Stimulated activated CD8-positive, alpha-beta memory T cell treated with anti-CD3 and anti-CD28 coated beads, Interleukin-12 subunit alpha, Interleukin-12 subunit beta, amount 100 ng/mL, for 1 hour (primary cell): ENCODE data around the gene C6orf163.

Source experiments
- DNase-seq: peaks from one replicate; pipeline ENCODE4 v3.0.0-alpha.2; 2020; ENCODE audit warnings: low read depth

Gene C6orf163

GRCh38 chr6:87357479-87358196 is 13.0 kb downstream of the C6orf163 start:
- no peak for DNase-seq

GRCh38 chr6:87364602-87365252 is 20.1 kb downstream of the C6orf163 start:
- no peak for DNase-seq

GRCh38 chr6:87366072-87366827 is 21.6 kb downstream of the C6orf163 start:
- no peak for DNase-seq

- no peak for DNase-seq
Observed at GRCh38 chr6:87366899-87367298, 22.3 kb downstream of the C6orf163 start.

GRCh38 chr6:87373377-87373776 is 28.8 kb downstream of the C6orf163 start:
- no peak for DNase-seq

- DNase-seq = no peak
Observed at GRCh38 chr6:87375315-87375714, 30.7 kb downstream of the C6orf163 start.

- DNase-seq = no peak
Observed at GRCh38 chr6:87376643-87377042, 32.0 kb downstream of the C6orf163 start.

- DNase-seq = no peak
Observed at GRCh38 chr6:87378947-87379346, 34.3 kb downstream of the C6orf163 start.

- DNase-seq = no peak
Observed at GRCh38 chr6:87382861-87383260, 38.2 kb downstream of the C6orf163 start.

- DNase-seq = no peak
Observed at GRCh38 chr6:87384038-87384437, 39.4 kb downstream of the C6orf163 start.

- no peak for DNase-seq
Observed at GRCh38 chr6:87384449-87384848, 39.8 kb downstream of the C6orf163 start.

- no peak for DNase-seq
Observed at GRCh38 chr6:87391334-87391733, 46.7 kb downstream of the C6orf163 start.

- no peak for DNase-seq
Observed at GRCh38 chr6:87393026-87393622, 48.5 kb downstream of the C6orf163 start.

GRCh38 chr6:87395431-87395830 is 50.8 kb downstream of the C6orf163 start:
- no peak for DNase-seq

- no peak for DNase-seq
Observed at GRCh38 chr6:87396595-87397392, 52.2 kb downstream of the C6orf163 start.

- DNase-seq = no peak
Observed at GRCh38 chr6:87397656-87398055, 53.0 kb downstream of the C6orf163 start.

GRCh38 chr6:87401832-87402231 is 57.2 kb downstream of the C6orf163 start:
- no peak for DNase-seq

GRCh38 chr6:87407561-87407900 is 62.9 kb downstream of the C6orf163 start:
- no peak for DNase-seq

GRCh38 chr6:87407901-87408720 is 63.5 kb downstream of the C6orf163 start, which contains the start of gene CFAP206:
TSS of gene CFAP206 (plus strand) at chr6:87407972. CDS start at chr6:87409840, 1,868 bp downstream.
- DNase-seq = peak; percentile 71

GRCh38 chr6:87408721-87409155 is 64.1 kb downstream of the C6orf163 start:
- DNase-seq = no peak
